Activated naive CD4-positive, alpha-beta T cell treated with anti-CD3 and anti-CD28 coated beads for 36 hours (primary cell): ENCODE data around the gene KCNAB1. TPM values are rescaled to one million over a fixed set of nuclear protein-coding genes. Genes with fewer than 3 reads are reported as not detected.

Source experiments
- CTCF ChIA-PET: fragments of 350-600 bp; sonication (Branson Sonifier 250); formaldehyde crosslinking; loops from one replicate; lab custom pipeline; 2021; ENCODE audit warnings: antibody characterized with exemption; lab: Charles Lee
- DNase-seq: peaks from one replicate; pipeline ENCODE4 v3.0.0-alpha.2; 2020
- H3K27ac Mint-ChIP-seq: one replicate; pipeline ENCODE4 v1.8.0; 2021; ENCODE audit warnings: mild to moderate bottlenecking, mixed read lengths
- H3K27me3 Mint-ChIP-seq: one replicate; pipeline ENCODE4 v1.8.0; 2021; ENCODE audit warnings: low read depth, mixed read lengths
- H3K36me3 Mint-ChIP-seq: one replicate; pipeline ENCODE4 v1.8.0; 2021; ENCODE audit warnings: low read depth, mixed read lengths
- H3K4me1 Mint-ChIP-seq: one replicate; pipeline ENCODE4 v1.8.0; 2021; ENCODE audit warnings: low read depth, mixed read lengths
- H3K4me3 Mint-ChIP-seq: one replicate; pipeline ENCODE4 v1.8.0; 2021; ENCODE audit warnings: mild to moderate bottlenecking, moderate library complexity, mixed read lengths
- H3K9me3 Mint-ChIP-seq: one replicate; pipeline ENCODE4 v1.8.0; 2021; ENCODE audit warnings: mixed read lengths
- intact Hi-C: fragments of 100-400 bp; cut with micrococcal nuclease; formaldehyde crosslinking; loops from one replicate; pipeline ENCODE4 v1.15.1; 2023
- total RNA-seq, 2 experiments: library from RNA; stranded (reverse); gene quantifications; one replicate each; pipeline ENCODE4 v1.2.3, GENCODE V29; 2021

The KCNAB1 gene
- total RNA-seq, 2 experiments from 2014 or later, result not detected

GRCh38 chr3:156377266-156377665 lies 256.9 kb downstream of the KCNAB1 start:
- no peaks in the 10 kb centered on the region for H3K4me1 Mint-ChIP-seq
- H3K4me3 Mint-ChIP-seq, result no peak overlapping the region
- CTCF ChIA-PET, result interaction anchor here (1.5 kb wide), 1 partner anchor 107 kb away, joined by 3 read pairs; no protein-coding TSS in a partner anchor
- no peak for DNase-seq
- peaks cover 3% of the 10 kb centered on the region for H3K27me3 Mint-ChIP-seq
- H3K27ac Mint-ChIP-seq, result no peak overlapping the region
- intact Hi-C loops, result no loop called here
- H3K9me3 Mint-ChIP-seq, result no peaks in the 10 kb centered on the region
- no peaks in the 10 kb centered on the region for H3K36me3 Mint-ChIP-seq

- Mint-ChIP-seq H3K4me1 (no peaks in the 10 kb centered on the region), H3K4me3 (no peak overlapping the region), H3K27me3 (peaks cover 3% of the 10 kb centered on the region), H3K36me3 (no peaks in the 10 kb centered on the region), H3K9me3 (no peaks in the 10 kb centered on the region), H3K27ac (no peak overlapping the region)
- CTCF ChIA-PET, result interaction anchor here (1.5 kb wide), 1 partner anchor 106 kb away, joined by 3 read pairs; no protein-coding TSS in a partner anchor
- no peak for DNase-seq
- intact Hi-C loops, result no loop called here
These were observed 257.3 kb downstream of the KCNAB1 start for GRCh38 chr3:156377718-156378117.

GRCh38 chr3:156378871-156379270 lies 258.5 kb downstream of the KCNAB1 start:
- no peaks in the 10 kb centered on the region for H3K9me3 Mint-ChIP-seq
- CTCF ChIA-PET, result no interaction called here
- no peak overlapping the region for H3K4me3 Mint-ChIP-seq
- H3K36me3 Mint-ChIP-seq, result no peaks in the 10 kb centered on the region
- DNase-seq, result no peak
- no peaks in the 10 kb centered on the region for H3K4me1 Mint-ChIP-seq
- H3K27ac Mint-ChIP-seq, result no peak overlapping the region
- intact Hi-C loops, result no loop called here
- peaks cover 3% of the 10 kb centered on the region for H3K27me3 Mint-ChIP-seq

- Mint-ChIP-seq H3K4me3 (no peak overlapping the region), H3K36me3 (no peaks in the 10 kb centered on the region), H3K9me3 (no peaks in the 10 kb centered on the region), H3K27ac (no peak overlapping the region), H3K27me3 (peaks cover 4% of the 10 kb centered on the region), H3K4me1 (no peaks in the 10 kb centered on the region)
- DNase-seq, result no peak
- intact Hi-C loops, result no loop called here
- CTCF ChIA-PET, result no interaction called here
These were observed 258.9 kb downstream of the KCNAB1 start for GRCh38 chr3:156379327-156379726.

- H3K9me3 Mint-ChIP-seq, result no peaks in the 10 kb centered on the region
- no peaks in the 10 kb centered on the region for H3K36me3 Mint-ChIP-seq
- DNase-seq, result no peak
- H3K27ac Mint-ChIP-seq, result no peak overlapping the region
- intact Hi-C loops, result no loop called here
- no peak overlapping the region for H3K4me3 Mint-ChIP-seq
- no peaks in the 10 kb centered on the region for H3K4me1 Mint-ChIP-seq
- CTCF ChIA-PET, result interaction anchor here (0.6 to 3.5 kb wide), 3 partner anchors 126 to 231 kb away, joined by 3 to 38 read pairs (median 3); no protein-coding TSS in a partner anchor
- peaks cover 8% of the 10 kb centered on the region for H3K27me3 Mint-ChIP-seq
These were observed 260.9 kb downstream of the KCNAB1 start for GRCh38 chr3:156381253-156381652.

GRCh38 chr3:156382458-156383346 lies 262.3 kb downstream of the KCNAB1 start:
- no peaks in the 10 kb centered on the region for H3K9me3 Mint-ChIP-seq
- H3K4me1 Mint-ChIP-seq, result no peaks in the 10 kb centered on the region
- no peak overlapping the region for H3K27ac Mint-ChIP-seq
- peak; percentile 26 for DNase-seq
- CTCF ChIA-PET, result interaction anchor here (0.7 to 3.5 kb wide), 8 partner anchors 11 to 339 kb away, joined by 3 to 38 read pairs (median 4); no protein-coding TSS in a partner anchor
- H3K27me3 Mint-ChIP-seq, result peaks cover 10% of the 10 kb centered on the region
- no peaks in the 10 kb centered on the region for H3K36me3 Mint-ChIP-seq
- intact Hi-C loops, result loop anchor here (1.0 to 2.0 kb wide), 2 partner anchors 126 to 230 kb away; no protein-coding TSS in a partner anchor
- no peak overlapping the region for H3K4me3 Mint-ChIP-seq

GRCh38 chr3:156383441-156384025 lies 263.2 kb downstream of the KCNAB1 start:
- Mint-ChIP-seq H3K4me1 (no peaks in the 10 kb centered on the region), H3K9me3 (no peaks in the 10 kb centered on the region), H3K27me3 (peaks cover 8% of the 10 kb centered on the region), H3K4me3 (no peak overlapping the region), H3K27ac (no peak overlapping the region), H3K36me3 (no peaks in the 10 kb centered on the region)
- intact Hi-C loops, result loop anchor here (2.0 kb wide), 1 partner anchor 125 kb away; no protein-coding TSS in a partner anchor
- DNase-seq, result no peak
- CTCF ChIA-PET, result interaction anchor here (0.7 to 3.5 kb wide), 7 partner anchors 11 to 233 kb away, joined by 3 to 38 read pairs (median 4); no protein-coding TSS in a partner anchor

- H3K27me3 Mint-ChIP-seq, result peaks cover 7% of the 10 kb centered on the region
- CTCF ChIA-PET, result interaction anchor here (1.0 kb wide), 1 partner anchor 237 kb away, joined by 3 read pairs; no protein-coding TSS in a partner anchor
These were observed 268.4 kb downstream of the KCNAB1 start for GRCh38 chr3:156388497-156389448.

GRCh38 chr3:156389449-156389950 lies 269.1 kb downstream of the KCNAB1 start:
- H3K4me3 Mint-ChIP-seq, result no peak overlapping the region
- no peaks in the 10 kb centered on the region for H3K4me1 Mint-ChIP-seq
- H3K27ac Mint-ChIP-seq, result no peak overlapping the region
- DNase-seq, result no peak
- CTCF ChIA-PET, result no interaction called here
- peaks cover 3% of the 10 kb centered on the region for H3K27me3 Mint-ChIP-seq
- intact Hi-C loops, result no loop called here
- no peaks in the 10 kb centered on the region for H3K36me3 Mint-ChIP-seq
- H3K9me3 Mint-ChIP-seq, result no peaks in the 10 kb centered on the region

More at GRCh38 chr3:156388497-156389448, 268.4 kb downstream of the KCNAB1 start:
- no peaks in the 10 kb centered on the region for H3K4me1 Mint-ChIP-seq
- no peak for DNase-seq
- no peak overlapping the region for H3K27ac Mint-ChIP-seq
- no peaks in the 10 kb centered on the region for H3K9me3 Mint-ChIP-seq
- no peak overlapping the region for H3K4me3 Mint-ChIP-seq
- no peaks in the 10 kb centered on the region for H3K36me3 Mint-ChIP-seq
- intact Hi-C loops, result no loop called here

GRCh38 chr3:156390846-156391245 lies 270.5 kb downstream of the KCNAB1 start:
- Mint-ChIP-seq H3K27me3 (peaks cover 2% of the 10 kb centered on the region), H3K36me3 (no peaks in the 10 kb centered on the region), H3K27ac (no peak overlapping the region), H3K4me1 (no peaks in the 10 kb centered on the region), H3K4me3 (no peak overlapping the region), H3K9me3 (no peaks in the 10 kb centered on the region)
- intact Hi-C loops, result no loop called here
- DNase-seq, result no peak
- CTCF ChIA-PET, result interaction anchor here (0.7 kb wide), 1 partner anchor 232 kb away, joined by 3 read pairs; no protein-coding TSS in a partner anchor

- Mint-ChIP-seq H3K4me3 (no peak overlapping the region), H3K4me1 (no peaks in the 10 kb centered on the region), H3K27me3 (no peaks in the 10 kb centered on the region), H3K27ac (no peak overlapping the region), H3K9me3 (no peaks in the 10 kb centered on the region), H3K36me3 (no peaks in the 10 kb centered on the region)
- CTCF ChIA-PET, result no interaction called here
- intact Hi-C loops, result no loop called here
- DNase-seq, result no peak
These were observed 275.8 kb downstream of the KCNAB1 start for GRCh38 chr3:156395961-156396710.
